Activated T-cell treated with anti-CD3 and anti-CD28 coated beads, Interleukin-2, amount 50 U/mL, for 4 hours (primary cell): ENCODE data around the gene SLC35F1. TPM values are rescaled to one million over a fixed set of nuclear protein-coding genes. Genes with fewer than 3 reads are reported as not detected.
"Not testable (repeated sequence)": the region's sequence is repeated elsewhere in the genome, so short reads cannot be mapped to it uniquely, and the experiment has no call there.

Experiments
- ATAC-seq, 2 donors: fragments of 200-7000 bp; cut with Tn5 transposase; one replicate each; pipeline ENCODE4 v1.10.0; 2021
- DNase-seq: peaks from one replicate; pipeline ENCODE4 v3.0.0-alpha.2; 2020
- H3K27me3 Mint-ChIP-seq: one replicate; pipeline ENCODE4 v1.8.0; 2021; ENCODE audit warnings: low read depth, mixed read lengths
- H3K36me3 Mint-ChIP-seq: one replicate; pipeline ENCODE4 v1.8.0; 2022; ENCODE audit warnings: mixed read lengths; ENCODE audit not compliant: insufficient read depth
- H3K4me1 Mint-ChIP-seq: one replicate; pipeline ENCODE4 v1.8.0; 2021; ENCODE audit warnings: low read depth, mixed read lengths
- H3K4me3 Mint-ChIP-seq: one replicate; pipeline ENCODE4 v1.8.0; 2021; ENCODE audit warnings: mild to moderate bottlenecking, moderate library complexity, mixed read lengths
- H3K9me3 Mint-ChIP-seq: one replicate; pipeline ENCODE4 v1.8.0; 2021; ENCODE audit warnings: mixed read lengths
- total RNA-seq, 3 donors: library from RNA; stranded (reverse); gene quantifications; one replicate each; pipeline ENCODE4 v1.2.1, GENCODE V29; 2021

Gene SLC35F1
- total RNA-seq, 3 donors from 2014 or later = 0.13 to 0.27 (median 0.21) TPM

GRCh38 chr6:117992856-117993255 is 85.8 kb downstream of the SLC35F1 start:
- H3K36me3 Mint-ChIP-seq = no peaks in the 10 kb centered on the region
- DNase-seq (no peak), ATAC-seq (no peak)
- H3K4me3 Mint-ChIP-seq = no peak overlapping the region
- peaks cover 10% of the 10 kb centered on the region for H3K27me3 Mint-ChIP-seq
- H3K4me1 Mint-ChIP-seq = no peaks in the 10 kb centered on the region
- H3K9me3 Mint-ChIP-seq = no peaks in the 10 kb centered on the region

GRCh38 chr6:118012944-118013343 is 105.9 kb downstream of the SLC35F1 start:
- H3K36me3 Mint-ChIP-seq = no peaks in the 10 kb centered on the region
- DNase-seq = no peak
- ATAC-seq = no peak
- H3K27me3 Mint-ChIP-seq = peaks cover 2% of the 10 kb centered on the region
- H3K9me3 Mint-ChIP-seq = peaks cover 3% of the 10 kb centered on the region
- no peak overlapping the region for H3K4me3 Mint-ChIP-seq
- no peaks in the 10 kb centered on the region for H3K4me1 Mint-ChIP-seq

GRCh38 chr6:118016532-118016931 is 109.5 kb downstream of the SLC35F1 start:
- no peaks in the 10 kb centered on the region for H3K36me3 Mint-ChIP-seq
- H3K9me3 Mint-ChIP-seq = no peaks in the 10 kb centered on the region
- no peaks in the 10 kb centered on the region for H3K27me3 Mint-ChIP-seq
- H3K4me1 Mint-ChIP-seq = no peaks in the 10 kb centered on the region
- DNase-seq = no peak
- no peak overlapping the region for H3K4me3 Mint-ChIP-seq
- no peak for ATAC-seq

- Mint-ChIP-seq H3K9me3 (no peaks in the 10 kb centered on the region), H3K27me3 (no peaks in the 10 kb centered on the region), H3K36me3 (no peaks in the 10 kb centered on the region), H3K4me1 (no peaks in the 10 kb centered on the region), H3K4me3 (no peak overlapping the region)
- ATAC-seq (no peak), DNase-seq (no peak)
These were observed 110.3 kb downstream of the SLC35F1 start for GRCh38 chr6:118017301-118017848.

- Mint-ChIP-seq H3K4me1 (no peaks in the 10 kb centered on the region), H3K27me3 (no peaks in the 10 kb centered on the region), H3K36me3 (no peaks in the 10 kb centered on the region), H3K9me3 (no peaks in the 10 kb centered on the region), H3K4me3 (no peak overlapping the region)
- DNase-seq = no peak
- ATAC-seq = no peak
These were observed 116.7 kb downstream of the SLC35F1 start for GRCh38 chr6:118023771-118024170.

GRCh38 chr6:118029967-118030366 is 122.9 kb downstream of the SLC35F1 start:
- Mint-ChIP-seq H3K4me1 (no peaks in the 10 kb centered on the region), H3K27me3 (no peaks in the 10 kb centered on the region), H3K36me3 (no peaks in the 10 kb centered on the region), H3K4me3 (no peak overlapping the region), H3K9me3 (peaks cover 1% of the 10 kb centered on the region)
- ATAC-seq = no peak
- no peak for DNase-seq

- not testable (repeated sequence) for H3K36me3 Mint-ChIP-seq, H3K4me1 Mint-ChIP-seq, H3K27me3 Mint-ChIP-seq, DNase-seq, H3K9me3 Mint-ChIP-seq, H3K4me3 Mint-ChIP-seq, ATAC-seq
These were observed 130.4 kb downstream of the SLC35F1 start for GRCh38 chr6:118037479-118037878.

GRCh38 chr6:118042855-118043254 is 135.8 kb downstream of the SLC35F1 start:
- no peak for DNase-seq
- H3K4me3 Mint-ChIP-seq = no peak overlapping the region
- no peaks in the 10 kb centered on the region for H3K4me1 Mint-ChIP-seq
- H3K36me3 Mint-ChIP-seq = no peaks in the 10 kb centered on the region
- peaks cover 4% of the 10 kb centered on the region for H3K27me3 Mint-ChIP-seq
- H3K9me3 Mint-ChIP-seq = no peaks in the 10 kb centered on the region
- no peak for ATAC-seq

GRCh38 chr6:118044275-118044674 is 137.2 kb downstream of the SLC35F1 start:
- no peak overlapping the region for H3K4me3 Mint-ChIP-seq
- peaks cover 9% of the 10 kb centered on the region for H3K27me3 Mint-ChIP-seq
- H3K4me1 Mint-ChIP-seq = no peaks in the 10 kb centered on the region
- H3K36me3 Mint-ChIP-seq = no peaks in the 10 kb centered on the region
- H3K9me3 Mint-ChIP-seq = no peaks in the 10 kb centered on the region
- ATAC-seq = no peak
- no peak for DNase-seq

GRCh38 chr6:118054082-118054481 is 147.0 kb downstream of the SLC35F1 start:
- no peak for DNase-seq
- H3K4me1 Mint-ChIP-seq = no peaks in the 10 kb centered on the region
- no peaks in the 10 kb centered on the region for H3K9me3 Mint-ChIP-seq
- peaks cover 10% of the 10 kb centered on the region for H3K27me3 Mint-ChIP-seq
- no peaks in the 10 kb centered on the region for H3K36me3 Mint-ChIP-seq
- H3K4me3 Mint-ChIP-seq = no peak overlapping the region
- no peak for ATAC-seq

GRCh38 chr6:118061666-118062065 is 154.6 kb downstream of the SLC35F1 start:
- Mint-ChIP-seq H3K36me3 (no peaks in the 10 kb centered on the region), H3K27me3 (peaks cover 12% of the 10 kb centered on the region), H3K9me3 (no peaks in the 10 kb centered on the region), H3K4me1 (no peaks in the 10 kb centered on the region), H3K4me3 (no peak overlapping the region)
- ATAC-seq (no peak), DNase-seq (no peak)

GRCh38 chr6:118080547-118080946 is 173.5 kb downstream of the SLC35F1 start:
- no peak for ATAC-seq
- no peaks in the 10 kb centered on the region for H3K9me3 Mint-ChIP-seq
- peaks cover 8% of the 10 kb centered on the region for H3K27me3 Mint-ChIP-seq
- no peak for DNase-seq
- H3K36me3 Mint-ChIP-seq = no peaks in the 10 kb centered on the region
- no peak overlapping the region for H3K4me3 Mint-ChIP-seq
- no peaks in the 10 kb centered on the region for H3K4me1 Mint-ChIP-seq

GRCh38 chr6:118083711-118084110 is 176.6 kb downstream of the SLC35F1 start:
- Mint-ChIP-seq H3K27me3 (peaks cover 6% of the 10 kb centered on the region), H3K4me3 (no peak overlapping the region), H3K4me1 (no peaks in the 10 kb centered on the region), H3K9me3 (no peaks in the 10 kb centered on the region), H3K36me3 (no peaks in the 10 kb centered on the region)
- DNase-seq = no peak
- ATAC-seq = no peak

GRCh38 chr6:118085665-118086064 is 178.6 kb downstream of the SLC35F1 start:
- DNase-seq = no peak
- ATAC-seq = no peak

GRCh38 chr6:118086159-118086558 is 179.1 kb downstream of the SLC35F1 start:
- no peak for ATAC-seq
- no peaks in the 10 kb centered on the region for H3K36me3 Mint-ChIP-seq
- peaks cover 3% of the 10 kb centered on the region for H3K27me3 Mint-ChIP-seq
- peaks cover 8% of the 10 kb centered on the region for H3K9me3 Mint-ChIP-seq
- DNase-seq = no peak
- no peaks in the 10 kb centered on the region for H3K4me1 Mint-ChIP-seq
- no peak overlapping the region for H3K4me3 Mint-ChIP-seq

More at GRCh38 chr6:118085665-118086064, 178.6 kb downstream of the SLC35F1 start:
- Mint-ChIP-seq H3K4me1 (no peaks in the 10 kb centered on the region), H3K9me3 (peaks cover 5% of the 10 kb centered on the region), H3K36me3 (no peaks in the 10 kb centered on the region), H3K4me3 (no peak overlapping the region), H3K27me3 (peaks cover 4% of the 10 kb centered on the region)

- DNase-seq = no peak
- H3K27me3 Mint-ChIP-seq = peaks cover 3% of the 10 kb centered on the region
- H3K9me3 Mint-ChIP-seq = peaks cover 14% of the 10 kb centered on the region
- H3K36me3 Mint-ChIP-seq = no peaks in the 10 kb centered on the region
- no peak overlapping the region for H3K4me3 Mint-ChIP-seq
- no peak for ATAC-seq
- no peaks in the 10 kb centered on the region for H3K4me1 Mint-ChIP-seq
These were observed 185.0 kb downstream of the SLC35F1 start for GRCh38 chr6:118092086-118092485.
